GM19025 (cell line): Measurements from ENCODE around the gene ATM.
"Not testable (repeated sequence)": the region's sequence is repeated elsewhere in the genome, so short reads cannot be mapped to it uniquely, and the experiment has no call there.

Source experiments
- ATAC-seq: cut with Tn5 transposase; IDR thresholded peaks from one replicate; pipeline ENCODE4 v1.9.1; 2021; ENCODE audit warnings: mild to moderate bottlenecking, low read depth, moderate library complexity; ENCODE audit not compliant: unreplicated experiment

ATM gene

GRCh38 chr11:108278954-108279353, 56.1 kb downstream of the ATM start:
- no peak for ATAC-seq

GRCh38 chr11:108286370-108286769, 63.5 kb downstream of the ATM start:
- ATAC-seq = no peak

DNA sequence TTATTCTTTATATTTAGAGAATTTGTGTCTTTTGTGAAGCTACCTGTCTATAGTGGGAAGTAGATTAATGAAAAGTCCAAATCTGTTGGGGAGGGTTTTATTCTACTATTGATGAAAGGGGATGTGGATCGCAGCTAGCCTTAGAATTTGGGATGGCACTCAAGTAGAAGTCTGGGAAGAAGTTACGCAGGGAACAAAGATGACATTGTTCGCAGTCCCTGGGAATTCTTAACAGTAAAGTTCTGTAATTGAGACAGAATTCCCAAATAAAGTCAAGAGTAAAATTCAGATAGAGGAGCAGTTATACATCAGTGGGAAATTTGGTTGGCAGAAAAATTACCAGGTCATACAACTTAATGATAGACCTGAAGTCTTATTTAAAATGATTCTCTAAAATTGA, 64.1 kb downstream of the ATM start:
- ATAC-seq = no peak

GRCh38 chr11:108289066-108289465, 66.2 kb downstream of the ATM start:
- not testable (repeated sequence) for ATAC-seq

GRCh38 chr11:108289699-108290098, 66.8 kb downstream of the ATM start:
- no peak for ATAC-seq

DNA sequence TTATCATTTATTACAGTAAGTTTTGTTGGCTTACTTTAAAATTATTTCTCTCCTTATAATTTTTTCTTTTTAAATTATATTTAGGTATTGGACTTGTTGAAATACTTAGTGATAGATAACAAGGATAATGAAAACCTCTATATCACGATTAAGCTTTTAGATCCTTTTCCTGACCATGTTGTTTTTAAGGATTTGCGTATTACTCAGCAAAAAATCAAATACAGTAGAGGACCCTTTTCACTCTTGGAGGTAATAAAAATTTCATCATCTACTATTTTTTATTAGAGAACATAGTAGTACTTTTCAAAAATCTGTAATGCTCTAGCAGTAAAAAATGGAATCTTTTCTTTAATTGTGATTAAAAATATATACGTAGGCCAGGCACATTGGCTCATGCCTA, 70.4 kb downstream of the ATM start:
- no peak for ATAC-seq

GRCh38 chr11:108302121-108302785, 79.4 kb downstream of the ATM start:
- ATAC-seq = no peak

DNA sequence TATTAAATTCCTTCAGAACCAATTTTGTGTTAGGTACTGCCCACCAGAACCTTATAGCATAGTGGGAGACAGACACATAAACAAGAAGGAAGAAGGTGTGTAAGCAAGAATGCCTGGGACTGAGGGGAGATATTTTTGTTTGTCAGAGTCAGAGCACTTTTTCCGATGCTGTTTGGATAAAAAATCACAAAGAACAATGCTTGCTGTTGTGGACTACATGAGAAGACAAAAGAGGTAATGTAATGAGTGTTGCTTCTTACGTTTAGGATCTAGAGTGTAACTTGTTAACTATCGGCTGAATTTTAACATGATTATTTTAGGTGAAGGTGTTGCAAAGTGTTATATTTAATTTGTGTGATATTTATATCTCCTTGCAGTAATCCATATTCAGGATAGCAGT, 84.9 kb downstream of the ATM start:
- no peak for ATAC-seq

- no peak for ATAC-seq
These were observed 90.6 kb downstream of the ATM start for GRCh38 chr11:108313444-108313843.

- no peak for ATAC-seq
These were observed 93.2 kb downstream of the ATM start for GRCh38 chr11:108316061-108316460.

GRCh38 chr11:108319541-108320145, 96.8 kb downstream of the ATM start:
- ATAC-seq = no peak

DNA sequence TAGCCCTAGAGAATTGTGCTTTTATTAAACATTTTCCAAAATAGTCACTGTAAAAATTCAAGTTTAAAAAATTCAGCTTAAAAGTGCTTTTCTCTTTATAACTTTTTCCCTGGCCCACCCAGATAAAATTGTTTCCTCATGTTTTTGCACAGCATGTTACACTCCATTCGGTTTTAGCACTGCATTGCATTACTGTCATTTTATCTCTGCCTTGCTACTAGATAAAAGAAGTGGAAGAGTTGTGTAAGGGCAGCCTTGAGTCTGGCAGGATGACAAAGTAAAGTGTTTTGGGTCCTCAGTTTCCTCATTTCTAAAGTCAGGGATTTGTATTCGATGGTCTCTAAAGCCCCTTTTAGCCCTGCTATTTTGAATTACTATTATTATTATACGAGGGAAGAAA, 99.8 kb downstream of the ATM start:
- no peak for ATAC-seq

DNA sequence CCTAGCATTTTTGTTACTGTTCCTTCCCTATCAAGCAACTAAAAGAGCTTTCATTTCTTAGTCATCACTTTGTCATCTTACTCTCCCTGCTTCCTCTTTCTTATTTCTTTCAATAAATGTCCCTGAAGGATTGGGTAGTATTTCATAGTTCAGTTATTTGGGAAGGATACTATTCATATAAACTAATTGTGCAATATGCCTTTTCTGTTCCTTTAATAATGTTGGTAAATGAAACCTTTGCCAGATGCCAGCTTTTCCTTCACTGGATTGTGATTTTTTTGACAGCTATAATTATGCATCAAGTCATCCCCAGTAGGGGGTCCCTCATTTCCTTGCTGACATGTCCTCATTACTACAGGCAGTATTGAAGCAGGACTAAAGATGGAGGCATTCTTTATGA, 101.7 kb downstream of the ATM start:
- no peak for ATAC-seq

GRCh38 chr11:108333403-108333899, 110.6 kb downstream of the ATM start:
- ATAC-seq = no peak

DNA sequence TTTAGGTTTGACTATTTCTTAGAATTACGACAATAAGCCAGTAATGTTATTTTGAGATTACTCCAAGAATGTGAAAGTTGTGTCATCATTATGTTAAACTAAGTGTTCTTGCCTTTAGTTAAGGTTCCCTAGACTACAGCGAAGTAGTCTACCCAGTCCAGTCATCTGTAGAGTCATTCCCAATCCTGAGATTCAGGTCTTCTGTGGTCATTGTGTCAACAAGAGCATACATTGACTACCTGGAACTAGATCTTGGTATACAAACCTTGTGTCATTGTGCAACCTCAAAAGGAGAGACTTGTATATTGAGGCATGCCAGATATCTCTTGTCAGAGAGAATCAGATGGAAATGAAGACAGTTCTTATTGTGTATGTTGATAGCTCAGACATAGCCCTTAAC, 115.9 kb downstream of the ATM start:
- no peak for ATAC-seq

GRCh38 chr11:108340973-108341372, 118.1 kb downstream of the ATM start:
- no peak for ATAC-seq

DNA sequence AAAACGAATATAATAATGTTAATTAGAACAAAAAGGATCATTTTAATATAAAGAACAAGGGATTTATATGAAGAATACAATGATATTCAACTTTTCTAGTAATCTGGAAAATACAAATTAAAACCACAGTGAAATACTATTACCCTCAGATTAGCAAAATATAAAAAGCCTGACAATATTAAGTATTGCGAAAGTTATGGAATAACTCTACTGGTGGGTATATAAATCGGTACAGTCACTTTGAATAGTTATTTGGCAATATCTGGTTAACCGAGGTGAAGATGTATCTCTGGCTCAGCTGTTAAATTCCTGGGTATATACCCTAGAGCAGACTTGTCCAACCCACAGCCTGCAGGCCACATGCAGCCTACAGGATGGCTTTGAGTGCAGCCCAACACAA, 118.8 kb downstream of the ATM start:
- no peak for ATAC-seq

- no peak for ATAC-seq
These were observed 120.8 kb downstream of the ATM start for GRCh38 chr11:108343714-108344113.

- ATAC-seq = no peak
These were observed 122.9 kb downstream of the ATM start for GRCh38 chr11:108345767-108346166.

DNA sequence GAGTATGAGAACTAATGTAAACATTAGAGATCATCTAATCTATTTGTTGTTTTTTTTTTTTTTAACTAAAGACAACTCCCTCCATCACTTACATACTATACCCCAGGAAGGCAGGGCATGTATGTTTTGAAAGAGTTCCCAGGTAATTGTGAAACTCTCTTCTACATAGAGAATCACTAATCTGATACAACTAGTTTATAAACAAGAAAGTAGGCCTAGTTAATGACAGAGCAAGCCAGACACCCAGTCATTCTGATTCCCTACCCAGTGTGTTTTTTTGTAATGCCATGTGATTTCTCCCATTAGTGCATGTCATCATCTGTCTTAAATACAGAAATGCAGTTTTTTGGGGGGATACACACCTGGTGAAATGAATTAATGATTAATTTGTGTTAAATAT, 123.6 kb downstream of the ATM start:
- ATAC-seq = no peak

DNA sequence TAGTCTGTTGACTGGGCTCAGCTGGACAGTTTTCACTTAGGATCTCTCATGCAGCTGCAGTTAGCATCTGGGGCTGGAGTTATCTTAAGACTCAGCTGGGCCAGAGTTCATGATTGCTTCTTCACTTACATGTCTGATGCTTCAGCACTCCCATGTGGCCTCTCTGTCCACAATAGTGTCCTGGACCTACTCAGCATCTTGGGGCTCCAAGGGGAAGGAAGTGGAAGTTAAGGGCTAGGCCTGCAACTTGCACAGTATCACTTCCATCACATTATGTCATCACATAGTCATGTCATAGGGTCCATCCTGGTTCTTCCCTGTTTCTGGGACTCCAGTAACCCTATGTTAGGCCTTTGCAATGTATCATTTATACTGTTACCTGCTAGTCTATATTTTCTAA, 128.6 kb downstream of the ATM start:
- no peak for ATAC-seq

GRCh38 chr11:108364159-108364558, 141.3 kb downstream of the ATM start:
- no peak for ATAC-seq
